Hypothalamus (tissue), 51 donors: Measurements from ENCODE around the gene TSFM.
A peak's percentile ranks its signal among the peaks of the same experiment; 100 is the strongest.

Experiments
- DNase-seq, 51 donors: peaks; one replicate each; lab custom pipeline; 2025; lab: John Stamatoyannopoulos, UW

TSFM gene

DNA sequence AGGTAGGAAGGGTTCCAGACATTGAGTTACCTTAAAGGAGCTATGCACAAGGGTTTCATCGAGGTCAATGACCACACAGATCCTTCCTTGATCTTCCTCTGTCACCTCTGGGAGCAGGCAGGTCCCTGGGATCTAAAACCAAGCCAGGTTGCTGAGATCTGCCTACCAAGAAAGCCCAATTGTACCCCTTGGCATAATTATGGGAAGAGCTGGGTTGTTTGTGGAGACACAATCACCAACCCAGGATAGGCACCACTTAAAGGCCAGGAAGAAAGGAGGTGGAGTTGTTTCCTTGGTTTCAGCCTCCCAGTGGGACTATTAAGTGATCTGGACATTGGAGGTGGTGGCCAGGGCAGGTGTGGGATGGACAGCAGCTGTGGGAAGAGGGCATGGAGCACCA, 44.4 kb downstream of the TSFM start:
- no peak for DNase-seq

DNA sequence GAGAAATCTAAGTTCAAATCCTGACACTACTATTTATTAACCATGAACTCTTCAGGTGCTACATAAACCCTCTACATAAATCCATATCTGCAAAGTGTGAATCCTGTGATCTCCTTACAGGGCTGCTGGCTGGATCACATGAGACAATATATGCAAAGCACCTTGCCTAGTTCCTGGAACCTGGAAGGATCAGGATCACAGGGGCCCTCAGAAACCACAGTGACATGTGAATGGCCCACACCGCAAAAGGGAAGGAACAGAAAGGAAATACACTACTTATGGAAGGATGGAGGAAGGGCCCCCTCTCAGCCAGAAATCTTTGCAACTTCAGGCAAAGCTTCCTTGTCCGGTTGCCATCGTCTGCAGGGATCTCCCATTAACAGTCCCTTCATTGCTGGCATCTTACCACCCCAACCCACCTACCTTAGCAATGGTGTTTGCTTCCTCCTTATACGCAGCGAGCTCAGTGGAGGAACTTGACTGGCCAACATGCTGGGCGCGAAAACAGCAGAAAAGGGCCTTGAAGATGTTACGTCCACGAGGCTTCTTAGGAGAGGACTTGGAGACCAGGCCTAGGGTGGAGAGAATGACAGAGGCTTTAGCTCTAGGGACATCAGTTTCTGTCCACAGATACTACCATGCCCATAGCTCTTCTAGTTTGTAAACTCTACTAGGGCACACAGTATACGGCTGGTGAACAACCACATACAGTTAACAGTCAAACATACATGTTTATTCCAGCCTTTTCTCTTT, 46.6 kb downstream of the TSFM start:
- no peak for DNase-seq

- DNase-seq, result no peak
Measured at GRCh38 chr12:57830393-57830792, 47.8 kb downstream of the TSFM start.

DNA sequence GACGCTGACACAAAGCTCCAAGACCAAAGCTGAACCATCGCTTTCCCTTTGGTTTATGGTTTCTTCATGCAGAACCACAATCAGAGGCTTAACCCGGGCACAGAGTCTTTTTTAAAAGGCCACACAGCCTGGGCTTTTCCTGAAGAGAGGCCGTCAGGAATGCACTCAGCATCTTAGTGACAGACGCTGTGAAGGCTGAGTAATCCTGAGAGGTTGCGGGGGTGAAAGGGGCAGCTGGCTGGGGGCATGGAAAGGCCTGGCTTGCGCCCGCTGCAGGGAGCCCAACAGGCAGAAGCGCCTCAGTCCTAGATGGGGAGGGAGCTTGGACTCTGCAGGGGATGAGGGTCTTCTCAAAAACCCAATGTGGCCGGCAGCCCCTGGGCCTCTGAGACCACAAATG, 50.4 kb downstream of the TSFM start:
- DNase-seq, result peak in 1 of 51 donors; percentile 19

- DNase-seq, result no peak
Measured at GRCh38 chr12:57833672-57834071, 51.1 kb downstream of the TSFM start.

DNA sequence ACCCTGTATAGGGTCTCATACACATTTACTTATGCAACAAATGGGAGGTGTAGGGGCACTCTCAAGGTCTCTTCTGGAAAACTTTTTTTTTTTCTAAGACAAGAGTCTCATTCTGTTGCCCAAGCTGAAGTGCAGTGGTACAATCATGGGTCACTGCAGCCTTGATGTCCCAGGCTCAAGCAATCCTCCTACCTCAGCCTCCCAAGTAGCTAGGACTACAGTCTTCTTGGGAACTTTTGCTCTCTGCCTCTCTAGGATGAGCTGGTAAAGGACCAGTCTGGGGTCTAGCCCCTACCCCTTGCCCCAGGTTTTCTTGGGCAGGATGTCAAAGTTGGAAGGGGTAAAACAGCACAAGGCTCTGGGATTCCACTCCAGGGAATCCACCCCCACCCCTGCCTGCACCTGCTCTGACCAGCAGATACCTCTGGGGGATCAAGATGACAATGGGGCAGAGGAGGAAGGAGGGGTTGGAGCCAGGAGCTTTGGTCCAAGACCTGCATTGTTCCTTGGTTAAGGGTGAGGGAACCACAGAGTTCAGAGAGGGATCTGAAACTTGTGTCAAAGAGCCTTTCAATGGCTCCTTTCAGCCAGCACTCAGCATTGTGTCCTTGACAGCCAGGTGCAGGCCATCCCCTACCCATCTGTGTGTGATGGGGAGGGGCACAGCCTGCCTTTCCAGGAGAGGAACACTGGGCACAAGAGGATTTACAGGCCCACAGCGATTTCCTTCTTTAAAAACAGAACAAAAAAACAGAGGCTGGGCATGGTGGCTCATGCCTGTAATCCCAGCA, 51.7 kb downstream of the TSFM start:
- no peak for DNase-seq

DNA sequence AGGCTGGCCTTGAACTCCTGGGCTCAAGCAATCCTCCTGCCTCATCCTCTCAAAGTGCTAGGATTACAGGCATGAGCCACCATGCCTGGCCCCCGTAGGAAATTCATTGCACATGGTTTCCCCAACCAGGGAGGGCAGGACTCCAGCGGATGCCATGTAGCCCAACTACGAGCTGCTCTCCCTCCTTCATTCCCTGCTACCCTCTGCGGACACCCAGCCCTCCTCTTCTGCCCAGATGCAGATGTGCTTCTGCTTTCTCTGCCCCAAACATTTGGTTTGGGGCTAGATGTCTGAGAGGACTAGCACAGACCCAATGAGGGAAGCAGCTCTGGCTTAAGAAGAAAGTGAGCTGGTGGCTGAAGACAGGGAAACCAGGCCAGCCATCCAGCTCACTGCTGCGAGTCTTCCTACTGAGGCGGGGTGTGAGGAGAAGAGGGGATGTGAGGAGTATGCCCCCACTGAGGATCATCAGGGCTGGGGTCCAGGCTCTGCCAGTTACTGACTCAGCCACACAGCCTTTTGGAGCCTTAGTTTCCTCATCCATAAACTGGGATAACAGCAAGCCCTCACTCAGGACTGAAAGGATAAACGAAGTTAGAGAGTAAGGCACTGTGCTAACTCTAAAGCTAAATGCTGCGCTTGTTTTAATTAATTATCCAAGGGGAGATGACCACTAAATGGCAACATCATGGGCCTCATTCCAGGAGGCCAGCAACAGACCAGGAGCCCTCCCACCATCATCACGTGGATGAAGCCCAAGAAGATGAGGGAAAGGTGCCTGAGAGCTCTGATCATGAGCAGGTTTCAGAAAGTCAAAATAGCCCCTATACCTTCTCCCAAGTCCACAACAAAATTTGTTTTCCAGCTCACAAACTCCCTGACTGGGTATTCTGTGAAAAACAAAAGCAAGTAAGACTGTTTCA, 53.0 kb downstream of the TSFM start:
- peak in 1 of 51 donors; percentile 4 for DNase-seq

DNA sequence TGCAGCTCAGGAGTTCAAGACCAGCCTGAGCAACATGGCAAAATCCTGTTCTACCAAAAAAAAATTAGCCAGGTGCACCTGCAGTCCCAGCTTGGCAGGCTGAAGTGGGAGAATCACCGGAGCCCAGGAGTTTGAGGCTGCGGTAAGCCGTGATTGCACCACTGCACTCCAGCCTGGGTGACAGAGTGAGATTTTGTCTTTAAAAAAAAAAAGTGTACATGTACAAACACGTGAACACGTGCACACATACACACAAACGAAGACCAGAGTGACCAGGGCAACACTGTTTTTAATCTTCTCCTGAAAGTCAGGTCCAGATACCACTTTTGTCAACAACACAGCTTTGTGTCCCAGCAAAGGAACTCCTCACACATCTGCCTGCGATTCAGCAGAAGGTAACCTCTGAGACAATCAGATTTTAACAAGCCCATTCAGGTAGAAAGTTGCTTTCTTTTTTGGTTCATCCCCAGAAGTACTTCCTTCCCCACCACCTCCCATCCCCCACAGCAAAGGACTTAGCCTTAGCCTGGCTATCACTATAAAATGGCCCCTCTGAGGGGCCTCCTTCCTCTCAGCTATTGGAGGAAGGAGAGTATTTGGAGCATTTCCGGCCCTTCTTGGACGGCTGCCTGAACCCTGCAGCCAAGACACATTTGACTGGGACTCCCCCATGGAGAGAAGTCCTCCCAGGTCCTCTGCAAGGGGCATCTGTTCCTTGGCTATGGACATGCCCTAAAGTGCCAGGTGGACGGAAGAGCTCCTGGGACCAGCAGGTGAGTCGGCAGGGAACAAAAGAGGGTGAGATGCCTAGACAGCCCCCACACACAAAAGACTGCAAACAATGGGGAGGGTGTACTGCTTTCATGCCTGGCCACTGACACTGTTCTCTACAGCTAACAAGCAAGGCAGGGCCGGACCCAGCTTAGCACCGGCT, 54.1 kb downstream of the TSFM start:
- DNase-seq, result peak in 37 of 51 donors; percentile 9 to 69 (median 43)

DNA sequence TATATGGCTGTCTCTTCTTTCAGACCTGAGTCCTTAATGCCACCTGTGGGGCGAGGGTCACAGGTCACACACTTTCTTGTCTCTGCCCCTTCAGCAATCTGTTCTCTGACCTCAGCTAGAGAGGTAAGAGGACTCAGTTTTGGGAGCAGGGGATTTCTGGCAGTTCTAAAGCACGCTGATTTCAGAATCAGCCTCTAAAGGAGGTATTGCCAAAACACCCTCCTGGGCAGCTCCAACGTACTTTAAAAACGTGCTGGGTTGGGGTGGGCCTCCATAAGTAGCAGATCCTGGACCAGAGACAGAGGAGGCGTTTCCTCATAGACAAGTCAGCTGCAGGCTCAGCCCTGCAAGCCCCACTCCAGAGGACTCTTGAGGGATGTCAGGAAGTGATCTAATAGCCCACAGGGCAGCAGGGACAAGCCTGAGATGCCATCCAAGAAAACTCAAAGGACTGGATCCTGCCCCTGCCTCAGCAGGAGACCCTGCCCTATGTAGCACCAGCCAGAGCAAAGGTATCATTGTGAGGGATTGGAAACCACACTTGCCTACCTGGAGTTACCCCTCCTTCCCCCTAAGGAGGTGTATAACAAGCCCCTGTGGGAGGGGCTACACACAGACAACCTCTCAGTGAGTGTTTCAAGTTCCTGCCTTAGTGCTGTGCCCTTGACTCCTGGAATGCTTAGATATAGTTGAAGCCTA, 55.4 kb downstream of the TSFM start:
- peak in 1 of 51 donors; percentile 19 for DNase-seq

GRCh38 chr12:57838594-57839302, 56.2 kb downstream of the TSFM start:
- DNase-seq, result no peak

GRCh38 chr12:57839996-57840395, 57.4 kb downstream of the TSFM start:
- no peak for DNase-seq

GRCh38 chr12:57840726-57841125, 58.1 kb downstream of the TSFM start:
- no peak for DNase-seq

GRCh38 chr12:57841445-57841844, 58.9 kb downstream of the TSFM start:
- no peak for DNase-seq

DNA sequence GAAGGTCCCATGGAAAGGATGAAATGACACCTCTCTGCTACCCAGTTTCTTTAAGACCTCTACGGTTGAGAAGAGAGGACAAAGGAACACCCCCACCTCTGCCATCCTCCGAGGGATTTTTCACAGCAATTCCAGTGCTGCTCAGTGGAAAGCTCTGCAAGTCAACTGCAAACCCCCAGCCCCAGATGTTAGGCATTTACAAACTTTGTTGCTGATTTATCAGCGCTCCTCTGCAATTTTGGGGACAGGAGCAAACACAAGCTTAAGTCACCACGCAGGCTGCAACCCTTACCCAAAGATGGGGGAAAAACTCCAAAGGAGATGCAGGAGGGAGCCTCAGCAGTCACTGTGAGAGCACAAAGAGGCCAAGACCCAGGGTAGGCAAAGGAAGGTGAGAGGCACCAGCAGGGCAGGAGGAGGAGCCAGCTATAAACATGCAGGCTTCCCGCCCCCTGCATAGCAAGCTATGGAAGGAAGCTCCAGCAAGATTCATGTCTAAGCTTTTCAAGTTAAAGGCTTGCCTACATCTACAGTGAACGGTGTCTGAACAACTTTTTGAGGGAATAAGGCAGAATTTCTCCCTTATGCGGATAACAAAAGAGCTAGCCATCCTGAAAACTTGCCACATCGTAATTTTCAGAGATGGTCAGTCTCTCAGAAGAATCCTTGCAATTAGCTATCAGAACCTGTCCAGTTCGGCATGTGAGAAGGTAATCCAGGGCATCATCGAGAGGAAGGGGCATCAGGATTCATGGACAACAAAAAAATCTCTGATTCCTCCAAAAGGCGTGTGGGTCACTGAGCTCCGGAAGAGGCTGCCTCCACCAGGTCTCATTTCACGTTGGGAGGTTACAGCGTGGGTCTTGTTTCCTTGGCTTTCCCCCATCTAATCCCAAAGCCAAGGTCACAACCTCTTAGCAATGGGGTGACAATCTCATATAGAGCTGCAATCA, 60.0 kb downstream of the TSFM start:
- DNase-seq, result no peak

- DNase-seq, result peak in 42 of 51 donors; percentile 13 to 82 (median 48)
Measured at GRCh38 chr12:57844709-57845477, 62.3 kb downstream of the TSFM start.

DNA sequence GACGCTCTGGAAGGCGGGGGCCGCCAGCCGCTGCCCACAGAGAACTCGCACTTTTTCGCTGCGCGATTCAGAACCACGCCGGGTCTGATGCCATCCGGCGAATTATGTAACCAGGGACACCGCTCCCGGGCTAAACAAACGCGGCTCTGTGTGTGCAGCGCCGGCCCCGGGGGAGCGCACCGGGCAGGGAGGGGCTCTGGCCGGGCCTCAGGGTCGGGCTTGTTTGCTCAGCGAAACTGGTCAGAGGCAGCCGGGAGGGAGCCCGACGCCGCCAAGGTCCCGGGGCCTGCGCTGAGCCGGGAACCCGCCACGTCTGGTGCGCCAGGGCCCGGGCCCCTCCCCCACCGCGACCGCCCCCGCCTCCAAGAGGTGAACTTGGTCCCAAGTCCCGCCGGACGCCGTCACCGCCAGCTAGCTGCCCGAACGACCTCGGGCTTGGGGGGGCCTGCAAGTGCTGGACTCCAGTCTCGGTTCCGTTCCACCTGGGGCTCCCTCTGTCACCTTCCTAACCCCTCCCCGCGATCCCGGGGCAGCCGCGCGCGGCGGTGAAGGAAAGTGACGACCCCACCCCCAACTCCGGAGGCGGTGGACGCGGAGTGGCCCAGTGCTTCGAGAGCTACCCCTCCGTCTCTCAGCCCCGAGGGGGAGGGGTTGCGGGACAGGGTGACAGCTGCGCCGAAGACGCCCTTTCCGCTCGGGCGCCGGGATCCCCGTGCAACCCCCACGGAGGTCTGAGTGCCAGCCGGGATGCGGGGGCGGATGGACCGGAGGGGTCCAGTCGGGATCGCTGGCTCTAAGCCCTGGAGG, 63.1 kb downstream of the TSFM start:
- DNase-seq, result peak in 50 of 51 donors; percentile 39 to 94 (median 84)
